Measurements from ENCODE around the gene OR2AP1.
"Not testable (repeated sequence)": the region's sequence is repeated elsewhere in the genome, so short reads cannot be mapped to it uniquely, and the experiment has no call there.

Gene OR2AP1

DNA sequence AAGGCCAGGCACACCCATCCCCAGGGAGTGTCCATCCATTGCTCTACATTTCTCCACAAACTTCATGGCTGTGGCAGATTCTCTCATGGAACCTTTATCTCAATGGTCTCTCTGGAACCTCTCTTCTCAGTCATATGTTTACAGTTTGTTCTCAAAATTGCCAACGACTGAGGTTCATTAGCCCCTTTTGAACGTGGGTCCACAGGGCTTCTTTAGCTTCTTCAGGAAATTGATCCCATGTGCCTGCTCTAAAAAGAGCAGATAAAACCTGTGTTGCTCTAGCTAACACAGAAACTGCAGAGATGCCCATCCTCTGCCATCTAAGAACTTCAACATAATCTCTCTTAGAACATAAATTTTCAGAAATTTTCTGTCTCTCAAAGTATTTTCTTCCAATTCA lies 23.0 kb upstream of the OR2AP1 start, which contains the start of gene OR6C4:
TSS of gene OR6C4 (plus strand) at position 301 of the 400 bp plus-strand sequence. CDS start 1,625 bp downstream, outside the sequence.
- CTCF ChIA-PET: no interaction called here

DNA sequence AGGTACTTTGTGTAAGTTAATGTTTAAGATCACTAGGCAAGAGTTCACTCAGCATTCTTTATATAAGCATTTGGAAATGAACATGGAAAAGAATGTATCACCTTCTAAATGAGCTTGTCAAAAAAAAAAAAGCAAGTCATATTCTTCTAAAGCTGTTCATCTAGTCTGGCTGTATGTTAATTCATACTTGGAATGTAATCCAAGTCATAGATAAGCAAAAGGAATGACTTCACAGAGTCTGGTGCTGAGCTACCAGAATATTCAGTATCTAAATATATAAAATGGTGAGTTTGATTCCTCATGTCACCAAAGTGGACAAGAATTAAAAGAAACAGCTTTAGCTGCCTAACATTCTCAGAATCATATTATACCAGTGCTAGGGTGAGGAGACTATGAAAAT lies 18.0 kb upstream of the OR2AP1 start:
- Histone ChIP-seq H3K27ac (ENCODE audit: extremely low read depth, low read depth, low read length) (no peak overlapping the region), H3K9me3 (ENCODE audit: control insufficient read depth, insufficient read depth, low read depth, low read length) (no peaks in the 10 kb centered on the region), H3K36me3 (ENCODE audit: control insufficient read depth in 2 of 2, insufficient read depth in 1 of 2, low read length in 2 of 2) (no peaks in the 10 kb centered on the region), H3K4me3 (ENCODE audit: low read depth, low read length) (no peak overlapping the region), H3K4me1 (ENCODE audit: control insufficient read depth, insufficient read depth, low read length) (no peaks in the 10 kb centered on the region)
- ChIA-PET CTCF (no interaction called here), POLR2A (no interaction called here)
- TF ChIP-seq ZSCAN23 (tag by site-specific recombination; IDR thresholded peaks at IDR 0.05): no peak
- no peak for TF ChIP-seq ZNF175 (tag by site-specific recombination; IDR thresholded peaks at IDR 0.05)
- TF ChIP-seq, protein P1, sequence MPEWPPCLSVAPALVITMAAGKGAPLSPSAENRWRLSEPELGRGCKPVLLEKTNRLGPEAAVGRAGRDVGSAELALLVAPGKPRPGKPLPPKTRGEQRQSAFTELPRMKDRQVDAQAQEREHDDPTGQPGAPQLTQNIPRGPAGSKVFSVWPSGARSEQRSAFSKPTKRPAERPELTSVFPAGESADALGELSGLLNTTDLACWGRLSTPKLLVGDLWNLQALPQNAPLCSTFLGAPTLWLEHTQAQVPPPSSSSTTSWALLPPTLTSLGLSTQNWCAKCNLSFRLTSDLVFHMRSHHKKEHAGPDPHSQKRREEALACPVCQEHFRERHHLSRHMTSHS (tag by site-specific recombination; IDR thresholded peaks at IDR 0.05): no peak

More for the DNA sequence above, 23.0 kb upstream of the OR2AP1 start, which contains the start of gene OR6C4:
- Histone ChIP-seq H3K4me1 (ENCODE audit: control insufficient read depth, insufficient read depth, low read length) (no peaks in the 10 kb centered on the region), H3K27ac (ENCODE audit: extremely low read depth, low read depth, low read length) (no peak within 1 kb of the TSS), H3K9me3 (ENCODE audit: control insufficient read depth, insufficient read depth, low read depth, low read length) (no peaks in the 10 kb centered on the region), H3K36me3 (ENCODE audit: control insufficient read depth in 2 of 2, insufficient read depth in 1 of 2, low read length in 2 of 2) (no peaks in the 10 kb centered on the region), H3K4me3 (ENCODE audit: low read depth, low read length) (no peak within 1 kb of the TSS)
- TF ChIP-seq ZNF416 (tag by site-specific recombination; IDR thresholded peaks at IDR 0.05): no peak
- TF ChIP-seq ZNF324 (tag by site-specific recombination; IDR thresholded peaks at IDR 0.05): no peak
- no peak for TF ChIP-seq ZNF394 (tag by site-specific recombination; IDR thresholded peaks at IDR 0.05; ENCODE audit: borderline replicate concordance)
- TF ChIP-seq SCRT2 (tag by site-specific recombination; IDR thresholded peaks at IDR 0.05): no peak
- no peak for TF ChIP-seq ZNF830 (tag by site-specific recombination; IDR thresholded peaks at IDR 0.05; ENCODE audit: low read depth)
- no peak for TF ChIP-seq ZNF211 (tag by site-specific recombination; IDR thresholded peaks at IDR 0.05; ENCODE audit: low read depth)
- no peak for TF ChIP-seq ZNF132 (tag by site-specific recombination; IDR thresholded peaks at IDR 0.05; ENCODE audit: borderline replicate concordance)
- no peak for TF ChIP-seq GLI2 (tag by site-specific recombination; IDR thresholded peaks at IDR 0.05; ENCODE audit: borderline replicate concordance, low read depth)
- no peak for TF ChIP-seq MZF1 (tag by site-specific recombination; IDR thresholded peaks at IDR 0.05; ENCODE audit: borderline replicate concordance)
- TF ChIP-seq RBAK (tag by site-specific recombination; IDR thresholded peaks at IDR 0.05): no peak
- TF ChIP-seq ZBTB48 (tag by site-specific recombination; IDR thresholded peaks at IDR 0.05): no peak
- no peak for TF ChIP-seq GLI4 (tag by site-specific recombination; IDR thresholded peaks at IDR 0.05)
- no peak for TF ChIP-seq HOXA7 (CRISPR knock-in tag; IDR thresholded peaks at IDR 0.05; ENCODE audit: borderline replicate concordance)
- no peak for TF ChIP-seq ZNF600 (tag by site-specific recombination; IDR thresholded peaks at IDR 0.05)
- TF ChIP-seq, protein P2, sequence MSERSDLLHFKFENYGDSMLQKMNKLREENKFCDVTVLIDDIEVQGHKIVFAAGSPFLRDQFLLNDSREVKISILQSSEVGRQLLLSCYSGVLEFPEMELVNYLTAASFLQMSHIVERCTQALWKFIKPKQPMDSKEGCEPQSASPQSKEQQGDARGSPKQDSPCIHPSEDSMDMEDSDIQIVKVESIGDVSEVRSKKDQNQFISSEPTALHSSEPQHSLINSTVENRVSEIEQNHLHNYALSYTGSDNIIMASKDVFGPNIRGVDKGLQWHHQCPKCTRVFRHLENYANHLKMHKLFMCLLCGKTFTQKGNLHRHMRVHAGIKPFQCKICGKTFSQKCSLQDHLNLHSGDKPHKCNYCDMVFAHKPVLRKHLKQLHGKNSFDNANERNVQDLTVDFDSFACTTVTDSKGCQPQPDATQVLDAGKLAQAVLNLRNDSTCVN (tag by site-specific recombination; optimal IDR thresholded peaks at IDR 0.05): no peak
- no peak for TF ChIP-seq ZNF202 (tag by site-specific recombination; IDR thresholded peaks at IDR 0.05; ENCODE audit: borderline replicate concordance)
- no peak for TF ChIP-seq ZNF121 (tag by site-specific recombination; IDR thresholded peaks at IDR 0.05)
- POLR2A ChIA-PET: no interaction called here

DNA sequence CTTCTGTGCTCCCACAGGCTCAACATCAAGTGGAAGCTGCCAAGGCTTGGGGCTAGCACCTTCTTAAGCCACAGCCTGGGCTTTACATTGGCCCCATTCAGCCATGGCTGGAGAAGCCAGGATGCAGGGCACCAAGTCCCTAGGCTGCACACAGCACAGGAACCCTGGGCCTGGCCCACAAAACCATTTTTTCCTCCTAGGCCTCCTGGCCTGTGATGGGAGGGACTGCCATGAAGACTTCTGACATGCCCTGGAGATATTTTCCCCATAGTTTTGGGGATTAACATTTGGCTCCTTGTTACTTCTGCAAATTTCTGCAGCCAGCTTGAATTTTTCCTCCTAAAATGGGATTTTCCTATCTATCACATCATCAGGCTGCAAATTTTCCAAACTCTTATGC lies 2.2 kb upstream of the OR2AP1 start:
- H3K36me3 ChIP-seq (ENCODE audit: control insufficient read depth in 2 of 2, insufficient read depth in 1 of 2, low read length in 2 of 2); H3K9me3 ChIP-seq (ENCODE audit: control insufficient read depth, insufficient read depth, low read depth, low read length); H3K4me3 ChIP-seq (ENCODE audit: low read depth, low read length); POLR2A ChIA-PET; H3K27ac ChIP-seq (ENCODE audit: extremely low read depth, low read depth, low read length); CTCF ChIA-PET; H3K4me1 ChIP-seq (ENCODE audit: control insufficient read depth, insufficient read depth, low read length): not testable (repeated sequence)
- peak; percentile 94 for TF ChIP-seq ZNF585B (tag by site-specific recombination; IDR thresholded peaks at IDR 0.05)

All from HEK293 (cell line).